HCT116 (cell line): ENCODE measurements around the gene PCARE.

Experiments used
- POLR2A ChIP-seq: IDR thresholded peaks from 2 replicates; pipeline ENCODE4 v1.7.0; 2011; ENCODE audit warnings: borderline replicate concordance; ENCODE audit not compliant: insufficient read depth, insufficient read length; ENCODE audit errors: extremely low read depth
- SP1 ChIP-seq: IDR thresholded peaks from 2 replicates; pipeline ENCODE4 v1.6.1; 2012; ENCODE audit warnings: low read depth
- ZFX ChIP-seq: fragments of 450-650 bp; IDR thresholded peaks from 2 replicates; pipeline ENCODE4 v1.6.1; 2017

DNA sequence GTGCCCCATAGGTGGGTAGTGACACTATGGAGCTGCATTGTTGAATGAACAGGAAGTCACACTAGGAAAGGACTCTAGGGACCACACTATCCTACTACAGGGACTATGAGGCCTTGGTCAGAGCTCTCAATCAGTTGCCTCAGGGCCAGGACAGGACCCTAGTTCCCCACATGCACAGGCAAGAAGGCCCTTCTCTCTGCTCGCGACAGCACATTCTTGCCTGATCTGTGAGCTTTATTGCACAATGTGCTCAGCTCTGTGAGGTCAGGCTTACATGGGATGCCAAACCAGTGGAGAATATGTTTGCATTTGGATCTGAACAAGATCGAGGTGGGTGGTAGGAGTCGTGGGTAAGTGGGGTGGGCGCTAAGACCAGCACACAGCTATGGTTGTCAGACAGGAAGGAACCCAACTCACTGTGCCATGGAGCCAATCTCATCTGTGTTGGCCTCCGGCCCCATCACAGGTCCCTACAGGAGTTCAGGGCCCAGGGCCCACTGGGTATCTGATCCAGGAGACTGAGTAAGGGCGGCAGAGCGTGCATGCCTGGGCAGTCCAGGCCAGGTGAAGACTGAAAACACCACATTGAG is 8.0 kb downstream of the PCARE start:
- no peak for TF ChIP-seq ZFX
- no peak for TF ChIP-seq SP1
- no peak for TF ChIP-seq POLR2A
